GM13977 (cell line): ENCODE data around the gene MESD.

Experiments
- DNase-seq: peaks from one replicate; pipeline ENCODE4 v3.0.0; 2012; ENCODE audit warnings: low spot score
- CTCF ChIP-seq: IDR thresholded peaks from 2 replicates; pipeline ENCODE4 v1.5.1; 2012; ENCODE audit warnings: mild to moderate bottlenecking, control low read depth; ENCODE audit not compliant: insufficient read depth; ENCODE audit errors: extremely low read depth, missing control alignments
- in situ Hi-C: fragments of 300-500 bp; cut with MboI; formaldehyde crosslinking; loops from one replicate; pipeline ENCODE4 v1.12.0; 2022; ENCODE audit warnings: low sequenced_read_pairs, low pct_unique_long_range_greater_than_20kb, mixed read lengths, inconsistent platforms; ENCODE audit not compliant: unreplicated experiment

Gene MESD

GRCh38 chr15:80996247-80996646, 6.6 kb upstream of the MESD start:
- TF ChIP-seq CTCF = peak; percentile 66
- in situ Hi-C loops = loop anchor here (10.0 to 25.0 kb wide), 2 partner anchors 109 to 291 kb away; no protein-coding TSS in a partner anchor
- no peak for DNase-seq

GRCh38 chr15:80992441-80992840, 2.8 kb upstream of the MESD start:
- DNase-seq = no peak
- in situ Hi-C loops = loop anchor here (10.0 to 25.0 kb wide), 2 partner anchors 112 to 295 kb away; no protein-coding TSS in a partner anchor
- TF ChIP-seq CTCF = no peak

GRCh38 chr15:80992006-80992405, 2.4 kb upstream of the MESD start:
- TF ChIP-seq CTCF = no peak
- in situ Hi-C loops = loop anchor here (10.0 to 25.0 kb wide), 2 partner anchors 113 to 295 kb away; no protein-coding TSS in a partner anchor
- DNase-seq = no peak

- no peak for DNase-seq
- peak; percentile 5 for TF ChIP-seq CTCF
- in situ Hi-C loops = loop anchor here (10.0 to 25.0 kb wide), 2 partner anchors 113 to 296 kb away; no protein-coding TSS in a partner anchor
Observed at GRCh38 chr15:80991421-80991820, 1.8 kb upstream of the MESD start.

GRCh38 chr15:80990955-80991354, 1.3 kb upstream of the MESD start:
- DNase-seq = no peak
- in situ Hi-C loops = loop anchor here (10.0 to 25.0 kb wide), 2 partner anchors 114 to 296 kb away; no protein-coding TSS in a partner anchor
- TF ChIP-seq CTCF = no peak

- in situ Hi-C loops = loop anchor here (25.0 kb wide), 1 partner anchor 298 kb away; no protein-coding TSS in a partner anchor
- TF ChIP-seq CTCF = no peak
- no peak for DNase-seq
Observed at GRCh38 chr15:80989081-80989517, 520 bp downstream of the MESD start.
